ENCODE data around the gene SERTAD2. TPM values are rescaled to one million over a fixed set of nuclear protein-coding genes. Genes with fewer than 3 reads are reported as not detected.
A peak's percentile ranks its signal among the peaks of the same experiment; 100 is the strongest.

SERTAD2 gene
- 10 to 100 TPM; 11.2 to 20.7 TPM for total RNA-seq

- no peak for TF ChIP-seq CTCF (IDR thresholded peaks at IDR 0.05)
- Histone ChIP-seq H3K4me1 (peaks cover 19% of the 10 kb centered on the region), H3K9ac (ENCODE audit: low read depth in 2 of 2, low read length in 2 of 2) (peak within 1 kb of the TSS; percentile 84 to 90), H3K4me3 (peak within 1 kb of the TSS; percentile 89), H3K36me3 (no peaks in the 10 kb centered on the region), H3K27me3 (no peaks in the 10 kb centered on the region), H3K9me3 (no peaks in the 10 kb centered on the region), H3K27ac (peak within 1 kb of the TSS; percentile 99)
- DNase-seq = peak; percentile 88
- intact Hi-C loops (cut with DNase I) = loop anchor here (2.0 to 10.0 kb wide), 2 partner anchors 71 to 97 kb away; no protein-coding TSS in a partner anchor
These were observed at the start of gene SERTAD2 for GRCh38 chr2:64653109-64654062. SERTAD2 (minus strand) TSS chr2:64653913; CDS start chr2:64636871, 17,042 bp downstream.

- no peaks in the 10 kb centered on the region for H3K9me3 ChIP-seq
- no peak for DNase-seq
- H3K27ac ChIP-seq = no peak overlapping the region
- H3K4me1 ChIP-seq = no peaks in the 10 kb centered on the region
- H3K4me3 ChIP-seq = no peak overlapping the region
- no peaks in the 10 kb centered on the region for H3K27me3 ChIP-seq
- no peaks in the 10 kb centered on the region for H3K36me3 ChIP-seq
- intact Hi-C loops (cut with DNase I) = no loop called here
- H3K9ac ChIP-seq (ENCODE audit: low read depth in 2 of 2, low read length in 2 of 2) = no peak overlapping the region
- TF ChIP-seq CTCF (IDR thresholded peaks at IDR 0.05) = no peak
These were observed 46.6 kb upstream of the SERTAD2 start for GRCh38 chr2:64700133-64700809.

GRCh38 chr2:64699712-64700111, 46.0 kb upstream of the SERTAD2 start:
- no peak for DNase-seq
- Histone ChIP-seq H3K4me3 (no peak overlapping the region), H3K27ac (no peak overlapping the region), H3K9me3 (no peaks in the 10 kb centered on the region), H3K27me3 (no peaks in the 10 kb centered on the region), H3K4me1 (no peaks in the 10 kb centered on the region), H3K9ac (ENCODE audit: low read depth in 2 of 2, low read length in 2 of 2) (no peak overlapping the region), H3K36me3 (no peaks in the 10 kb centered on the region)
- intact Hi-C loops (cut with DNase I) = no loop called here
- no peak for TF ChIP-seq CTCF (IDR thresholded peaks at IDR 0.05)

- Histone ChIP-seq H3K27ac (no peak overlapping the region), H3K9me3 (no peaks in the 10 kb centered on the region), H3K4me3 (no peak overlapping the region), H3K36me3 (no peaks in the 10 kb centered on the region), H3K27me3 (no peaks in the 10 kb centered on the region), H3K4me1 (no peaks in the 10 kb centered on the region), H3K9ac (ENCODE audit: low read depth in 2 of 2, low read length in 2 of 2) (no peak overlapping the region)
- TF ChIP-seq CTCF (IDR thresholded peaks at IDR 0.05) = no peak
- DNase-seq = no peak
- intact Hi-C loops (cut with DNase I) = no loop called here
These were observed 45.1 kb upstream of the SERTAD2 start for GRCh38 chr2:64698668-64699444.

- Histone ChIP-seq H3K36me3 (no peaks in the 10 kb centered on the region), H3K27ac (no peak overlapping the region), H3K4me3 (no peak overlapping the region), H3K27me3 (no peaks in the 10 kb centered on the region), H3K9me3 (no peaks in the 10 kb centered on the region), H3K4me1 (no peaks in the 10 kb centered on the region), H3K9ac (ENCODE audit: low read depth in 2 of 2, low read length in 2 of 2) (no peak overlapping the region)
- intact Hi-C loops (cut with DNase I) = no loop called here
- DNase-seq = no peak
- TF ChIP-seq CTCF (IDR thresholded peaks at IDR 0.05) = no peak
These were observed 44.5 kb upstream of the SERTAD2 start for GRCh38 chr2:64698177-64698643.

Data from colonic mucosa (tissue), 4 donors.